Globus pallidus (tissue), 1 donor: ENCODE data around the gene PHKB.

Experiments
- DNase-seq: peaks from one replicate; pipeline ENCODE4 v3.0.0-alpha.2; 2015; ENCODE audit warnings: low spot score

PHKB gene

GRCh38 chr16:47693226-47693625 lies 232.1 kb downstream of the PHKB start:
- DNase-seq, result no peak

GRCh38 chr16:47694543-47694942 lies 233.4 kb downstream of the PHKB start:
- no peak for DNase-seq

- no peak for DNase-seq
Measured at GRCh38 chr16:47695756-47696155, 234.6 kb downstream of the PHKB start.

GRCh38 chr16:47697826-47698225 lies 236.7 kb downstream of the PHKB start:
- DNase-seq, result no peak

GRCh38 chr16:47699106-47699505 lies 238.0 kb downstream of the PHKB start:
- no peak for DNase-seq

- no peak for DNase-seq
Measured at GRCh38 chr16:47700857-47701587, 239.9 kb downstream of the PHKB start.

- no peak for DNase-seq
Measured at GRCh38 chr16:47705266-47705665, 244.1 kb downstream of the PHKB start.

- no peak for DNase-seq
Measured at GRCh38 chr16:47711809-47712208, 250.7 kb downstream of the PHKB start.

GRCh38 chr16:47712276-47713224 lies 251.4 kb downstream of the PHKB start:
- no peak for DNase-seq

GRCh38 chr16:47713225-47713595 lies 252.1 kb downstream of the PHKB start:
- DNase-seq, result no peak

- DNase-seq, result no peak
Measured at GRCh38 chr16:47715442-47716083, 254.4 kb downstream of the PHKB start.

- no peak for DNase-seq
Measured at GRCh38 chr16:47716571-47716970, 255.4 kb downstream of the PHKB start.

- DNase-seq, result no peak
Measured at GRCh38 chr16:47719713-47720112, 258.6 kb downstream of the PHKB start.

- no peak for DNase-seq
Measured at GRCh38 chr16:47721006-47721637, 260.0 kb downstream of the PHKB start.

- no peak for DNase-seq
Measured at GRCh38 chr16:47722046-47722445, 260.9 kb downstream of the PHKB start.

- DNase-seq, result no peak
Measured at GRCh38 chr16:47724115-47724785, 263.1 kb downstream of the PHKB start.

GRCh38 chr16:47725188-47725695 lies 264.1 kb downstream of the PHKB start:
- no peak for DNase-seq

- no peak for DNase-seq
Measured at GRCh38 chr16:47726031-47726675, 265.0 kb downstream of the PHKB start.

- DNase-seq, result no peak
Measured at GRCh38 chr16:47727131-47727530, 266.0 kb downstream of the PHKB start.

GRCh38 chr16:47728205-47728604 lies 267.1 kb downstream of the PHKB start:
- DNase-seq, result no peak

- no peak for DNase-seq
Measured at GRCh38 chr16:47729701-47730100, 268.6 kb downstream of the PHKB start.
